HG02642 (cell line): ENCODE results near the gene PTPN9.

ENCODE experiments used
- ATAC-seq: cut with Tn5 transposase; IDR thresholded peaks from one replicate; pipeline ENCODE4 v1.9.1; 2021; ENCODE audit warnings: mild to moderate bottlenecking; ENCODE audit not compliant: unreplicated experiment, poor library complexity

The PTPN9 gene

GRCh38 chr15:75430259-75430658, 148.9 kb downstream of the PTPN9 start:
- ATAC-seq, result no peak

GRCh38 chr15:75428152-75428551, 151.0 kb downstream of the PTPN9 start:
- no peak for ATAC-seq

GRCh38 chr15:75425966-75426500, 153.1 kb downstream of the PTPN9 start:
- no peak for ATAC-seq

DNA sequence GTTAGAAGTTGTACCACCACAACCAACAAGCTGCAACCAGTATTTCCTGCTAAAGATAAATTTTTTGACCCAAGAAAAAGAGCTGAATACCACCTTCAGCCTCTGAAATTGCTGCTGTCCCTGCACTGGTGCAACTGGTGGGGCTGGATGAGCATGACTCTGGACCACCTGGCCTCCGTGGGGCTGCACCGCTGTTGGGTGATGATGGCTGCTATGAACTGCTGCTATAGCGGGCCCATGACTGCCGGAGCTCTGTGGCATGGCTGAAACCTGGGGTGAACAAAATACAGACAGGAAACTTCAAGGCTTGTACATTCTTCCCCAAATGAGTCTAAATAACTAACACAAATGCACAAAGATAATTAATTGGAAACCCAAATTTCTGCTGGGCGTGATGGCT, 156.6 kb downstream of the PTPN9 start:
- ATAC-seq, result no peak

- ATAC-seq, result no peak
Observed at GRCh38 chr15:75420698-75421097, 158.4 kb downstream of the PTPN9 start.

GRCh38 chr15:75416584-75416983, 162.5 kb downstream of the PTPN9 start:
- no peak for ATAC-seq
